Gastrocnemius medialis (tissue), 4 donors: ENCODE data around the gene CLSTN2.

Source experiments
- CTCF ChIP-seq, 5 experiments: fragments of 450-650 bp in 3 of 5; fragments of 200-600 bp in 2 of 5; sonication (generic) in 2 of 5; IDR thresholded peaks in 4 of 5; conservative IDR thresholded peaks in 1 of 5; 1 replicate in 4 of 5; 2 replicates in 1 of 5; pipeline ENCODE4 v1.5.1; 2016 to 2019; ENCODE audit warnings: antibody characterized with exemption in 5 of 5, mild to moderate bottlenecking in 3 of 5, moderate library complexity in 3 of 5
- POLR2A ChIP-seq, 2 donors: fragments of 450-650 bp; IDR thresholded peaks; one replicate each; pipeline ENCODE4 v1.6.1; 2017; ENCODE audit warnings: antibody characterized with exemption in 2 of 2, mild to moderate bottlenecking in 2 of 2, moderate library complexity in 2 of 2

DNA sequence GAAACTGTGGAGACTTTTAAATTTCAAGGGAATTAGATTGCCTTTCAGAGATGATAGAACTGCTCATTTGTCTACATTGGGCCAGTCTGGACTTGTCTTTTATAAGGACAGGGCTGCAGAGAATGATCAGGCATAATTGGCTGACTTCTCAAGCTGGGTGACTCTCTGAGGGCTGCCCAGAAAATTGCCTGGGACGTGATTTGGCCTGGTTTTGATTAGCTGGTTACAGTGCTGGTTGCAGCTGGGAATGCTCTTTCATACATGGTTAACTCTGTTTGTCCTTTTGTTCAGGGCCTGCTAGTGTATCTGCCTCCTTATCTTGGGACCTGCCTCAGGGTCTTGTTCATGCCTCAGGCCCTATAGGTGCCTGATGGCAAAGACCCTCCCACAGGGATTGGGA is 245.6 kb downstream of the CLSTN2 start:
- no peak for TF ChIP-seq CTCF (IDR thresholded peaks at IDR 0.05 in 4 of 5, conservative IDR thresholded peaks at IDR 0.05 in 1 of 5)
- no peak for TF ChIP-seq POLR2A (IDR thresholded peaks at IDR 0.05)
